ENCODE data around the gene LAMA2.

DNA sequence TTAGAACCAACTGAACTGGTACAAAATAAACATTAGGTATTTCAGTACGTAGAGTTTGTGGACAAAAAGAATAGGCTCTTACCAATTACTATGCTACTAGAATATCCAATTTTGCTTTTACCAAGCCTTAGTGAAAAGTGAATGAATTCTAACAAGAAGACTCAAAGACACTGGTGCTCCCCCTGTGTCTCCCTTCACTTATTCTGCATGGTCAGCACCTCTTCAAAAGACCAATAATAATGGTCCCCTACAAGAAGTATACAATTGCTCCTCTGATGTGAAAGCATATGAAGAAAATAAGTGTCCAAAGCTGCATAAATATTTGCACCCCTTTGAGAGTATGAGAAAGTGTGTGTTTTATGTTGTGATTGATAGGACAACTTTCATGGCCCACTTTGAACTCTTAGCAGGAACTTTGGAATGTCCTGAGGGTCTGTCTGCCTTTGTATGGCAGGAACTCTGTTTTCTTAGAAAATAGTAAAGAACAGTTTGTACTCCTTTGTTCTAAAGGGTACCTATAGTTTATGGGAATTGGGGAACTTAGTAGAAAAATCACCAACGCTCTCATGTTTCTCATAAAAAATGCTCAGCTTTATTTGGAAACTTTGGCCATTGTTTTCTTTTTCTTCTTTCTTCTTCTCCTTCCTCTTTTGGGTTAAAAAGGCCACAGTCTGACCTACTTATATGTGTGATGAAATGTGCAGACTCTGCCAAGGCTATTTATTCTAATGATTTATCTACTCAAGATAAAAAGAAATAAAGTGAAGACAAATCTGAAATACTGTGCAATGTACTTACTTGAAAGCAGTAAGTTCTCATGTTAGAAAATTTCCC, 352.4 kb downstream of the LAMA2 start:
- no peak for TF ChIP-seq POLR2AphosphoS5 (IDR thresholded peaks at IDR 0.05; ENCODE audit: borderline replicate concordance, low read depth, low read length)
- no peak for TF ChIP-seq EZH2 (IDR thresholded peaks at IDR 0.05)

Data from SK-N-MC (cell line).